HG03342 (cell line): ENCODE measurements around the gene BRD4.

Experiments used
- ATAC-seq: cut with Tn5 transposase; IDR thresholded peaks from one replicate; pipeline ENCODE4 v1.9.1; 2021; ENCODE audit warnings: mild to moderate bottlenecking, moderate library complexity; ENCODE audit not compliant: unreplicated experiment

Gene BRD4

DNA sequence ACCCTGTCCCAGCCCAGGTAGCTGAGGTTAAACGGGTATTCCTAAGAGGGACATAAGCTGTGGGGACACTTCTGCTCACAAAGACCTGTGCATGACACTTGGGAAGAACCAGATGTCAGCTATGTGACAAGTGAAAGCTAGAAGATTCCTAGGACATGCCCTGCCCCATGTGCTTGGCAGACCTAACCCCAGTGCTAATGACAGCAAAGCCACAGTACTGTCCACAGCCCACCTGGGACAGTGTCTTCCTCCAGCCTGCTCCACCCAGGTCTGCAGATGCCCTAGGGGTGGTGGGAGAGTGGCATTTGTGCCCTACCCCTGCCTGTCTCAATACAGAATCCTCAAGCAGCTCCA is 81.7 kb downstream of the BRD4 start:
- ATAC-seq, result no peak

DNA sequence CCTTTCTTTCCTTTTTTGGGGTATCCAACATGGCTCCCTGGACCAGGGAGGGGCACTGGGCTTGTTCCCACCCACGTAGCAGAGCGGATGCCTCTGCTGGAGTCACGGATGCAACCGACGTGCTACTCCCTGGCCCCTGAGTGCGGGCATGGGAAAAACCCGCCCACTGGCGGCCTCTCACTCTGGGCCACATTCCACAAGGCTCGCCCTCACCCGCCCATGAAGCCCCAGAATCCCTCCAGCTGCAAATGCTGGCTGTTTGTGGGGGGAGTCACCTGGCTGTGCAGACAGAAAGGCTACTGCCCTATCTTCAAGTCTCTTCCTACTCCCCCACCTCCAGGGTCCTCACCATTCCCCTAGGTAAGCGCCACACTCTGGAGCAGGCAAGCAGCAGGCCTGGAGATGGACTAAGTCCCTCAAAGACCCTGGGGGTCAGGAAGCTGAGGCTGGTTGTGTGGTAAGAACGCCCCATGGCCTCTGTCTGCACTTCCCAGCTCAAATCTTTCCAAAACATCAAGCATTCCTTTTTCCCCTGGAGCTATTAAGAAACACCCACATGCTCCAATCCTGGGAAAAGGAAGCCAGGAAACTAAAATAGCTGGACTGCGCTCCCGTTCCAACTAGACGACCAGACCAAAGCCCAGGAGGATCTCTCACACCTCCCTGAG is 82.2 kb downstream of the BRD4 start:
- ATAC-seq, result no peak

DNA sequence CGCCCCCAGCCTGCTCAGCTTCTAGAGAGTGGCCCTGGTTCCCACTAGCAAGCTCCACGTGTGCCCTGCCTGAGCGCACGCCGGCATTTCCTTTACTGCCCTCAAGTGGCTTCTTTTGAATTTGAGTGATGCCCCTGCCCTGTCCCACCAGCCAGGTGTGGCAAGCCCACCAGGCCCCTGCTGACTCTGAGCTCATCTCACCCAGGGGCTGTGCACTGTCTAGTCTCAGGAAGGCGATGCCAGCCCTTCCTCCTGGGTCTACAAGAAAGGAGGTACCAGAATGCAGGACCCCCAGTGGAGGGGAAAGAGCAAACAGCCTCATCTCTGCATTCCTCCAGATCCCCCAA is 82.8 kb downstream of the BRD4 start:
- no peak for ATAC-seq

DNA sequence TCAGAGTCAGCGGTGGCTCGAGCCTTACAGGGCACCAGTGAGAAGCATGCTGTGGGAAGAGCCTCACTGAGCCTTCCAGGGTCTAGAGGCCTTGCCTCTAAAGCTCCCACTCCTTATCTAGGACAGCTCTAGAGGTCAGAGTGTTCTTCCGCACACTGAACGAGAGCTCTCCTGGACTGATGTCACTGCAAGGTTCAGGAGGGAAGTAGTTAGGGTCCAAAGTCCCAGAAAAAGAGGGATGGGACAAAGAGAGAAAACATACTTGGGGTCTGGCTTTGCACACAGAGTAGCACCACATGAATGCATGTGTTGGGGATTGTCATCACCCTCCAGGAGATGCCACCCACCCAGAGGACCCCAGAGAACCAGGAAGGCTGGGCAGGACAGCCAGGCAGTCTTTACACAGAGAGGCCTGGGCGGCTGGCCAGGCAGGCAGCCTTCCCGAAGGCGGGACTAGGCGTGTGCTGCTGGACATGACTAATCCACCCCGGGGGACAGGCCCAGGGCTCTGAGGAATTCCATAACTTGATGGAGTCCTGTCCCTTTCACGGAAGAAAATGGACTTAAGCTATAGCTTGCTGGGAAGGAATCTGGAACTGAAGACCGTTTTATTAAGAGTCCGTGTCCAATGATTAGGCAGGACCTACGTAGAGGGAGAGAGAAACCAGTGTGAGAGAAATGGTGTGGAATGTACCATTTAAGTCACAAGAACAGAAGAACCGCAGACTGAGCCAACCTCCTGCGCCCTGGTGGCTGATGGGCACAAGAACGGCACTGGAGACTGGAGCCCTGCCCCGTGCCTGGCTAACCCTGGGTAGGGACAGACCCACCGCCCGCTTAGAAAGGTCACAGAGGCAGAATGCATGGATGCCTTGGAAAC is 83.5 kb downstream of the BRD4 start:
- no peak for ATAC-seq

DNA sequence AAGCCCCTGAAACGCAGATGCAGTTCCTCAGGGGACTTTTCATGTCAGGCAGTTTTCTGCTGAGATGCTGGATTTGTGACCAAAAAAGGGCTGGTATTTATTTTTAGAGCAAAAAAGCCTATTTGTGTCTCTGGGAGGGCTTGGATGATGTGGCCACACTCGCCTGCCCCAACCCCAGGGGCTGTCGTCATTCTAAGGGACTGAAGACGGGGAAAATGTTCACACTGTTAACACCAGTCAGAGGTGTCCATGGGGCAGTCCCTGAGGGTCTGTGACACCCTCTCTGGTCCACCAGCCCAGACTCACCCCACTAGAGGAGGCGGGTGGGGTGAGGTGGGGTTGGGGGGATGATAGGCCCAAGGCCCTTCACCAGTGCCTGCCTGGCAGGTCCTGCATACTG is 84.2 kb downstream of the BRD4 start:
- no peak for ATAC-seq

DNA sequence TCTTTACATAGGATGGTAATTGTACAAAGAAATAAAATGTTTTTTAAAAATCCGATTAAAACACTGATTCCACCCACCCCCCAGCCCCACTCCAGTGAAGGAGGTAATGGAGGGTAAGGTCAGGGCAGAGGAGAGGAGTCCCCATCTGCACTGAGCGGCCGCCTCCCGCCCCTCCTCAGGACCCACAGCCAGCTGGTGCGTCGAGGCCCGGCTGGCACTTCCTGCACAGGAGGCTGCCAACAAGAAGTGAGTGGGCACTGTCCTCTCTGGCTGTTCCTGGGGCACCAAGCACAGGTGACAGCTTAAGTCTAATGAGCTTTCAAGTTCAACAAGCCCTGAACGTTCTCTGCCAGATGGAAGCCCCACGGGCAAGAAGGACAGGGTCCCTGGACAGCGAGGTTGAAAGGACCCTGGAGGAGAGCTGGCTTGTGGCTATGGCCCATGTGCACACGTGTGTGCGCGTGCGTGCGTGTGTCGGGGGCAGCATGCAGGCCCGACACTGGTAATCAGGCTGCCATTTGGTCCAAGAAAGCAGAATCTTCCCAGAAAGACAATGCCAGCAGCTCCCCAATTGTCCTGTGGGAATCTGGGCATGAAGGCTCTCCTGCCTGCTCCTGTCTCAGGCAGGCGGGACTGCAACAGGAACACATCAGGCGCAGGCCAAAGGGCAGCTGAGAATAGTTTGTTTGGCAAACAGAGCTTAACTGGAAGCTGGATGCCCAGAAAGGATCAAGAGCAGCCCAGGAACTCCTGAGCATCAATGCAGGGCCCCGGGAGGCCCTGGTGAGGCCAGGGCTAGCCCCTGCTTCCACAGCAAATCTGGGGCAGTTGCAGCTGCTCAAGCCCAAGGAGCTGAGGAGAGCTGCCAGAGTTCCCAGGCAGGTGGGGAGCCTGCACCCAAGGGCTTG is 85.0 kb downstream of the BRD4 start:
- ATAC-seq, result no peak

DNA sequence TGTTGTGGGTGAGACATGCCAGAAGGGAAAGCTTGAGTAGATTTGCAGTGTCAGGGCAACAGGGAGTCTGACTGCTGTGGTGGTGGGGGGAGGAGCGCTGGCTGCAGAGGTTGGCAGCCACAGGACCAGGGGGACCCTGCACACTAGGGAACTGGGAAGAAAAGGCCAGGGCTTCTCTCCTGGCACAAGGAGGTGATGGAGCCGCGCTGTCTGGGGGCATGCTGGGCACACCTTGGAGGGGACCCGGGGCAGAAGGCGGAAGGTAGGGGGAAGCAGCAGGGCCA is 86.2 kb downstream of the BRD4 start:
- ATAC-seq, result no peak

DNA sequence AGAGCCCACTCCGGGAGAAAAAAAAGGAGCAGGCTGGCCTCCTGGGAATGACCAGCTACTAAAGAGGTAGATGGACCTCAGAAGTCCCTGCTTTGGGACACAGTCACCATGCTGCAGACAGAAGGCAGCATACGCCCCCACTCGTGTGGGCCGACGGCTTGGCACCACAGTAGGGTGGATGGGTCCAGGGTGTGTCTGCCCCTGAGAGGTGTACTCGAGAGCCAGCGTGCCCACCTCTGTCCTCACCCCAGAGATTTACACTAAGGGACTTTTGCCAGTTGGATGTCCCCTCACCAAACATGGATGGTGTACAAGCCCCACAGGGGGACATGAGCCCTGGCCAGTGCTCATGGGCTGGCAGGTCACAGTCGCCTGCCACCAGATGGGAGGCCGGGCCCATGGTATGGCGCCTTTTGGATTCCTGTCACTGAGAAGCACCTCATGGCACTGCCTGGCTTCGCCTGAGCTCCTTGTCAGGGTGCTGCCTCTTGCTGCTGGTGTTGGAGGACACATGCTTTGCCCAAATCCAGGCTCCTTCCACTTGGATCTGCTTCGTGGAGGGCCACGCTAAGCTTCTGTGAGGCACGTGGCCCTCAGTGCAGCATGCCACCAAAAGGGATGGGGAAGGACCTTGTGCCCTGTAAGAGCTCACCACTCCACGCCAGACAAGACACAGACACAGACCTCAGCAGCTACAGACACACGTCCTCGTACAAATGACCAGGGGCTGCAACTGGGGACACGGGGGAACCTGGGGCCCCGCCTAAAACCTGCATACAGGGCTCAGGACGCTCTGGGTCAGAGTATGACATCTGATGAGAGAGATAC is 86.8 kb downstream of the BRD4 start:
- no peak for ATAC-seq

DNA sequence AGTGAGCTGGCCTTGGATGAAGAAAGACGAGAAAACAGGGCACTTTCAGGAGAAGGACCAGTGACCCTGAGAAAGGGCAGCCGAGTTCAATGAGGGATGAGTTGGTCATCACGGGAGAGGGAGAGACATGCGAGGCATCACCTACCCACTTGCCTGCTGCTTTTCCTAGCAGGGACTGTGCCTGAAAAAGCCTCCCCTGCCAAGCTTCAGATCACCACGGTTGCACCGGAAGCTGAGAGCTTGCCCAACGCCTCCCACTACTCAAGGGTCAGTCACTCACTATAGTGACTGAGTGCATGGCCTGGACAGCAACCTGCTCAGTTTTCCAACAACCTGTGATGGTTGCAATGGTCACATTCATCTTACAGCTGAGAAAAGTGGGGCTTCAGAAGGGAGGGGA is 87.5 kb downstream of the BRD4 start:
- no peak for ATAC-seq

DNA sequence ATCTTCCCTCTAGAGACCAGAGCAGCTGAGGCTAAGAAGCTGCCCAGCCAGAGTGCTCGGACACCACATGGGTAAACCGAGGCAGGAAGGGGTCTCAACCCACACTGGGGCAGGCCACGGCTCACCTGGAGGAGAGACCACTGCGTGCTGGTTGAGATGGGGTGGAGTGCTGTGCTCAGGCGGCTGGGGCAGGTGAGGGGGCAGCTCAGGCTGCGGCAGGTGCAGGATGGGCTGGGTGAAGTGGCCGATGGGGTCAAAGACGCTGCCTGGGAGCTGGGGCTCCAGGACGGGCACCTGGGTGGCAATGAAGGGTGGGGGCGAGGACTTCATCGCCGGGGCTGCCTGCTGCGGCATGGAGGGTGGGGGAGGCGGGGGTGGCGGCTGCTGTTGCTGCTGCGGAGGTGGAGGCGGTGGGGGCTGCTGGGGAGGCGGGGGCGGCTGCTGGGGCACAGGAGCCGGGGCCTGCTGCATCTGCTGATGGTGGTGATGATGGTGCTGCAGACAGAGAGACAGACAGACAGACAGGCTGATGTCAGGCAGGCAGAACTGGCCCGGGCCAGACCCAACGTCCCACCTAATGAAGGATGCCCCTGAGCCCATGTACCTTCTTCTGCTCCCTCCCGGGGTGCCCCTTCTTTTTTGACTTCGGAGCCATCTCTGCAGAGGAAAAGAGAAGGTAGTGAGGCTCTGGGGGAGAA is 88.1 kb downstream of the BRD4 start:
- no peak for ATAC-seq

DNA sequence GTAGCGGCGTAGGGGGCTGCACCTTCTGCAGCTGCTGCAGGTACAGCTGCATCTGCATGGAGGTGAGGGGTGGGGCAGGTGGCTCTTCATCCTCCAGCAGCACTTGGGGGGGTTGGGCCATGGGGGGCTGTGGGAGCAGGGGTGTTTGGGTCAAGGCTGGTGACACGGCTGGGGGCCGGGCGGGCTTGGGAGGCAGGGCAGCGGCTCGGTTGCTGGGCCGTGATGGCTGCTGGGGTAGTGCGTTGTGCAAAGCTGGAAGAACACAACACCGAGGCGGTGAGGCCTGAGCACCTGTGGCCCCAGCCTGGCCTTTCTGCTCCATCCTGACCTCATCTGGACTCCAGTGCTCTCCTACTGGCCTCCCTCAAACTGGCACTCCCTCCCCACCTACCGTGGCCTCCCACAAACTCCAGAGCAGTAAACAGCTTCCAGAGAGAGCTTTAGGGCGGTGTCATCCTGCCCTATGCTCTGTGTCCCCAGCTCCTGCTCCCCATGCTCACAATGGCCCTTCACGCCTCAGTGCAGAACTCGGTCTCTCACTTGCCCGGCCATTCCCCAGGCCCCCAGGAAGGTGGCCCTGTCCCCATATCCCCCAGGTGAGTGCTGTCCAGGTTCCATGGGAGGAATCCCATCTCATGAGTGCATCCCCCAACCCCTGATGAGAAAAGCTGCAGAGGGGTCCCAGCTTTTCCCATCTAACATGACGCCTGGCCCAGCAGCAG is 88.9 kb downstream of the BRD4 start:
- ATAC-seq, result no peak

DNA sequence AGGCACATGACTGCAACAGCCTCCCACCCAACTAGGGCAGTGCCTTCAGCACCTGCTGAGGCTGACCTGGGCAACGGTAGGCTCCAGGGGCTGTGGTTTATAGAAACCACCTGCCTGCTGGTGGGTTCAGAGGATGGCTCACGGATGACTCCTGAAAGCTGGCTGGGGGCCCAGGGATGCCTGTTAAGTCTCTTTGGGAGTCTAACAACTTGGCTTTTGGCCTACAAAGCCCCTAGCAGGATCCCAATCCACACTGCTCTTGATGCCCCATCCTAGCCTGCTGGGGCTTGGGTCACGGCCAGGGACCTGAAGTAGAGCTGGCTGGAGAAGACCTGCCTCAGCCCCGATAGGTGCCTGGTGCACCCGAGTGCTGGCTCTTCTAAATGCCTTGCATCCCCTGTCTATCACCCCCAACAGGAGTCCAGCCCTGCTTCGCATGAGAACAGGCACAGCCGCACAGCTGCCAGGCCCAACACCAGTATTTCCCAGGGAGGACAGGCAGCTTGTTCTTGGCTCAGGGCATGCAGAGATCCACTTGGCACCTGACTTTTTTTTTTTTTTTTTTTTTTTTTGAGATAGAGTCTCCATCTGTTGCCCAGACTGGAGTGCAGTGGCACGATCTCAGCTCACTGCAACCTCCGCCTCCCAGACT is 91.0 kb downstream of the BRD4 start:
- no peak for ATAC-seq

DNA sequence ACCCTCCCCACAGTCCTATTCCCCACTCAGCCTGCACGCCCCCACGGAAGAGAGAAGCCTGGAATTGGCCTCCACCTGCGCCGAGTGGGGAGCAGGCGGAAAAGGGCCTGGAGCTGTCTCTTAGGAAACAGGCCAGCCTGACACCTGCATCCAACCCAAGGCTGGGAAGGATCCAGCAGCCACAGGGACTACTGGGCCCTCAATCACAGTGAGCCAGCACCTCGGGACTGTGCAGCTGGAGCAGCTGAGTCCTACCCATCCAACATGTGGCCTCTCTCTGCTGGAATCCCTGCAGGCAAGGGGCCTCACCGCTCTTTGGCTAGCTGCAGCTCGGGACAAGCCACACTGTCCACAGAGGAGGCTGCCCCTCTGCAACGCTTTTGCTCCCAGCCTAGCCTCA is 91.8 kb downstream of the BRD4 start:
- no peak for ATAC-seq

DNA sequence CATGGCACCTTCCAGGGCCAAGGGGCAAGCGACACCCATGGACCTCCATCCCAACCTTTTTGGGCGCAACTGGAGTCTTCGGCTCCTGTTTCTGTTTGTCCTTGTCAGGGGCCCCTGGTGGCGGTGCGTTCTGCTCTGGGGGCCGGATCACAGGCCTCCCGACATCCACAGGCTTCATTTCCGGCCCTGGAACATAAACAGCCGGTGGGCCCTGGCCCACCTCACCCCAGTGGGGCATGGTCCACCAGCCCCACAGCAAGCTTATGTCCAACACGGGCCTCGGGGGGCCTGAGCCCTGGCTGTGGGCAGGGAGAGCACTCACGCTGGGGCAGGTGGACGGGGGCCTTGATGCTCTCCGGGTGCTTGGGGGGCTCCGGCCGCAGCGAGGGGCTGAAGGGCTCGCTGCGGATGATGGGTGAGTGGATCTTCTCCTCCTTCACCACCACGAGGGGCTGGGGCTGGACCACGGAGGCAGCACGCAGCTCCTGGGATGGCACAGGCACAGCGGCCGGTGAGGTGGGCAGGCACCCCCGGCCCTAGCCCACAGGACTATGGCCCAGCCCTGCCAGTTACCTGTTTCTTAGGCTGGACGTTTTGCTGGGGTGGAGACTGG is 92.9 kb downstream of the BRD4 start:
- ATAC-seq, result no peak

DNA sequence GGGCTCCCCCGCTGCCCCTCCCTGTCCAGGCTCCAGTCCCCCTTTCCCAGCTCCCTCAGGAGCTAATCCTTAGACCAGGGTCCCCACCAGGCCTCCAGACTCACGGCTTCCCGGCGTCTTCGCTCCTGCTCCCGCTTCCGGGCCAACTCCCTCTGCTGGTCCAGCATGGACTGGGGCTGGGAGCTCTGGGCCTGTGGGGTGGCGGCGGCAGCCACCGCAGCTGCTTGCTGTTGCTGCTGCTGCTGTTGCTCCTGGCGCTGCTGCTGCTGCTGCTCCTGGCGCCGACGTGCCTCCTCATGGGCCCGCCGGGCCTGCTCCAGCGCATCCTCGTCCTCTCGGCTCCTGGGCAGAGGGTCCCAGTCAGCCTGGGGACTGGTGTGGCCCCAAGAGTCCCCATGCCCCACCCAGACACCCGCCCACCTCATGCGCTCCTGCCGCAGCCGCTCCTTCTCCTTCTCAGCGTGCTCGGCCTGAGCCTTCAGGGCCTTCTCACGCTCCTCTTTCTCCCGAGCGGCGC is 93.6 kb downstream of the BRD4 start:
- ATAC-seq, result no peak

DNA sequence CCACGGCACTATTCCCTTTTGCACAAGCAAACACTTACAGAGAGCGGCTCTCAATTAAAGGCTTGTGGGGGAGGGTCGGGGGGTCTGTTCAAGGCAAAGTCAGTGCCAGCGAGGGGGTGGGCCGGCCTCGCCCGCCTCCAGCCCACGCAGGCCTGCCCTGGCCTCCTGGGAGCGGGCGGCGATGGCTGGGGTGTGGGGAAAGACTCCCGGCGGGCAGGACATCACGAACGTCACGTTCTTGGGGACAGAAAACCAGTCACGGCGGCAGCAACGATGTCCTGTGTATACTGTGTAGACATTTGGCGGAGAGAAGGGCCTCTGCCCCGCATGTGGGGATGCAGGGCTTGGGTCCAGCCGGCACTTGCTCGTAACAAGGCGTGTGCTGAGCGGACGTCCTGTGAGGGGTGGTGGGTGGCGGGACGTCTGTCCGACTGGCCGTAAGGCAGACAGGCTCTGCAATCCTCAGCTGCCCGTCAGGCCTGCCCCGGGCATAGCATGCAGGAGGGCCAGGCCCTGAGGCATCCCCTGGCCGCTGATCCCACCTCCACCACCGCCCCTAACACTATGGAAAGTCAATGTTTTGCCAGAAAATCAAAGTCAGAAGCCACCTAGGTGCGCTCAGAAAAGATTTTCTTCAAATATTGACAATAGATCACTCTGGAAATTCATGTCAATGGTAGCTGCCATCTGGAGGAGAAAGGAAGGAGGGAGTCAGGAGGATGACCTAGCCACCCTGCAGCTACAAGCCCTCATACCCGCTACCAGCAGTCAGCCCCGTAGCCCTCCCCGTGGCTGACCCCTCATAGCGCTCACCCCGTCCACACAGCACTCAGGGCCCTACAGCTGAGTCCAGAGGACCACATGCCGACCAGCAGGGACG is 94.3 kb downstream of the BRD4 start:
- no peak for ATAC-seq

DNA sequence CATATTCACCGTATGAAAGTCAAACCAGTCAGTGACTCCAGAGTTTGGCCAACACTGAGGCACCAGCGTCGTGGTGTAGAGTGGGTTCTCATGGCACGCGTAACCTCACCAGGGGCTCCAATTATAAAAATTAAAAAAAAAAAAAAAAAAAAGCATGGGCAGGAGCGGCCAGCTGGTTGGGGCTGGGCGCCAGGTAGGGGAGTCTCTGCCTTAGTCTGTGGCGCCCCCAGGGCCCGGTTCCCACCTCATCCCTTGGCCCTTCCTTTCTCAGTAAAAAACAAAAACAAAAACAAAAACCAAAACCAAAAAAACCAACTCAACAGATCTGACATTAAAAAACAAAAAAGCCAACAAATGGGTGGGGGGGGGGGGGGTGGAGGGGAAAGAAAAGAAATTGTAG is 95.5 kb downstream of the BRD4 start:
- ATAC-seq, result no peak

DNA sequence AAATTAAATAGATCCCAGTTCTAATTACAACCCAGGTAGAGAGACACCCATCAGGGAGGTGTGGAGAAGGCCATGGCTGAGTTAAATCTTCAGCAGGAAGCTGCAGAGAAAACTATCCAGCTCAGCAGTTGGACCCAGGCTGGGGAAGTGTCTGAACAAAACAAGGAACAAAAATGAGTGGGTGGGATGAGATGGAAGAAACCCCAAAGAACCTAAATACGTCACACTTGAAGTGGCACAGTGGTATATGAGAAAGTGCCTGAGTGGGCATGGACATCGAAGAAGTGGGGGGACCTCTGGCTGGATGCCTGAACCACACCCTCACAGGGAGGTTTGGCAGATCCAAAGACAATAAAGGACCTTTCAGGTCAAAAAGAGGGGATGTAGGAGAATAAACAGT is 96.6 kb downstream of the BRD4 start:
- no peak for ATAC-seq
